H1 (cell line): ENCODE measurements around the gene MYCBP2. TPM values are rescaled to one million over a fixed set of nuclear protein-coding genes. Genes with fewer than 3 reads are reported as not detected.

Experiments used
- CTCF ChIA-PET: fragments of 300-600 bp; sonication (Branson Sonifier 250); formaldehyde crosslinking; loops from one replicate; lab custom pipeline; 2021; ENCODE audit not compliant: partially characterized antibody; lab: Charles Lee
- POLR2A ChIA-PET: fragments of 300-600 bp; sonication (Branson Sonifier 250); formaldehyde crosslinking; loops from one replicate; lab custom pipeline; 2021; ENCODE audit warnings: inconsistent platforms; ENCODE audit not compliant: partially characterized antibody; lab: Charles Lee
- DNase-seq, 2 experiments: peaks; one replicate each; pipeline versions ENCODE4 v3.0.0 to v3.0.0-alpha.2; 2010 to 2022; ENCODE audit warnings: low spot score in 2 of 2, low read depth in 1 of 2, mixed read lengths in 1 of 2
- FAIRE-seq: peaks from 2 replicates; lab custom pipeline; 2011; peaks lifted over from hg19 to GRCh38; lab: Jason Lieb, UNC
- H2AFZ ChIP-seq: 2 replicates; pipeline ENCODE4 v1.8.1; 2012; ENCODE audit warnings: low read length, inconsistent platforms
- H2AK5ac ChIP-seq: 2 replicates; pipeline ENCODE4 v1.6.1; 2013; ENCODE audit warnings: low read depth, low read length
- H2BK120ac ChIP-seq: replicated peaks from 2 replicates; pipeline ENCODE3; 2013; ENCODE audit warnings: low read depth, low read length, inconsistent platforms
- H2BK12ac ChIP-seq: 2 replicates; pipeline ENCODE4 v1.6.1; 2013; ENCODE audit warnings: low read depth, low read length
- H2BK15ac ChIP-seq: 2 replicates; pipeline ENCODE4 v1.6.1; 2013; ENCODE audit warnings: low read length
- H2BK20ac ChIP-seq: 2 replicates; pipeline ENCODE4 v1.6.1; 2013; ENCODE audit warnings: low read length
- H2BK5ac ChIP-seq: 2 replicates; pipeline ENCODE4 v1.6.1; 2013; ENCODE audit warnings: low read depth, low read length
- H3K14ac ChIP-seq: 2 replicates; pipeline ENCODE4 v1.6.1; 2013; ENCODE audit warnings: inconsistent platforms; ENCODE audit not compliant: insufficient read length
- H3K18ac ChIP-seq: 2 replicates; pipeline ENCODE4 v1.6.1; 2013; ENCODE audit warnings: low read length; ENCODE audit errors: extremely low read depth
- H3K23ac ChIP-seq: 2 replicates; pipeline ENCODE4 v1.6.1; 2013; ENCODE audit warnings: inconsistent platforms; ENCODE audit not compliant: insufficient read length
- H3K23me2 ChIP-seq: 2 replicates; pipeline ENCODE4 v1.6.1; 2013; ENCODE audit warnings: low read depth, low read length
- H3K27ac ChIP-seq: 2 replicates; pipeline ENCODE4 v1.6.1; 2011; ENCODE audit warnings: low read depth, low read length, inconsistent platforms
- H3K27me3 ChIP-seq, 4 experiments: replicated peaks in 1 of 4; 1 replicate in 1 of 4; 2 replicates in 3 of 4; pipeline versions ENCODE4 v1.6.1 to v1.8.1; 2011 to 2013; ENCODE audit warnings: low read length in 3 of 4, mild to moderate bottlenecking in 3 of 4, inconsistent platforms in 2 of 4, mixed read lengths in 2 of 4, moderate library complexity in 1 of 4; ENCODE audit not compliant: control insufficient read depth in 3 of 4, insufficient read depth in 3 of 4; ENCODE audit errors: extremely low read depth in 1 of 4
- H3K36me3 ChIP-seq, 4 experiments: 2 replicates each; pipeline versions ENCODE4 v1.6.1 to v1.8.1; 2011 to 2013; ENCODE audit warnings: mild to moderate bottlenecking in 4 of 4, low read length in 3 of 4, moderate library complexity in 2 of 4, control low read depth in 1 of 4, inconsistent platforms in 1 of 4; ENCODE audit not compliant: insufficient read depth in 4 of 4, control insufficient read depth in 2 of 4
- H3K4ac ChIP-seq: replicated peaks from 2 replicates; pipeline ENCODE3; 2013; ENCODE audit warnings: low read length, low read depth, mixed read lengths, inconsistent platforms; ENCODE audit not compliant: insufficient read length
- H3K4me1 ChIP-seq, 4 experiments: replicated peaks in 1 of 4; 1 replicate in 1 of 4; 2 replicates in 3 of 4; pipeline versions ENCODE4 v1.6.1 to v1.8.1; 2011 to 2013; ENCODE audit warnings: low read length in 3 of 4, inconsistent platforms in 2 of 4, mixed read lengths in 1 of 4; ENCODE audit not compliant: insufficient read depth in 4 of 4, control insufficient read depth in 3 of 4
- H3K4me2 ChIP-seq, 2 experiments: 2 replicates each; pipeline versions ENCODE4 v1.6.1 to v1.8.1; 2011 to 2013; ENCODE audit warnings: low read depth in 2 of 2, low read length in 2 of 2, control low read depth in 1 of 2, inconsistent platforms in 1 of 2, mild to moderate bottlenecking in 1 of 2; ENCODE audit not compliant: insufficient read depth in 1 of 2
- H3K4me3 ChIP-seq, 4 experiments: fragments of 200-600, 300-600 bp in 1 of 4; sonication (generic), shearing (Covaris generic), sonication (Bioruptor Twin) in 1 of 4; 2 replicates each; pipeline versions ENCODE4 v1.5.1 to v1.8.1; 2011 to 2016; ENCODE audit warnings: low read length in 4 of 4, low read depth in 3 of 4, control low read depth in 2 of 4, inconsistent platforms in 2 of 4, mild to moderate bottlenecking in 2 of 4, mixed read lengths in 1 of 4, moderate library complexity in 1 of 4; ENCODE audit not compliant: insufficient read depth in 2 of 4; ENCODE audit errors: extremely low read depth in 1 of 4
- H3K56ac ChIP-seq: replicated peaks from 2 replicates; pipeline ENCODE3; 2013; ENCODE audit warnings: low read depth, mild to moderate bottlenecking, mixed read lengths, low read length, inconsistent platforms; ENCODE audit not compliant: insufficient read length
- H3K79me1 ChIP-seq: 2 replicates; pipeline ENCODE4 v1.6.1; 2013; ENCODE audit warnings: low read depth, low read length, control low read depth
- H3K79me2 ChIP-seq, 2 experiments: 2 replicates each; pipeline versions ENCODE4 v1.6.1 to v1.8.1; 2012 to 2013; ENCODE audit warnings: low read length in 2 of 2, mild to moderate bottlenecking in 2 of 2, inconsistent platforms in 1 of 2; ENCODE audit not compliant: insufficient read depth in 2 of 2, control insufficient read depth in 1 of 2
- H3K9ac ChIP-seq, 4 experiments: replicated peaks in 1 of 4; 1 replicate in 1 of 4; 2 replicates in 3 of 4; pipeline versions ENCODE4 v1.6.1 to v1.8.1; 2011 to 2013; ENCODE audit warnings: low read depth in 3 of 4, low read length in 3 of 4, control low read depth in 2 of 4, mild to moderate bottlenecking in 2 of 4, moderate library complexity in 2 of 4, inconsistent platforms in 1 of 4; ENCODE audit errors: extremely low read depth in 1 of 4
- H3K9me3 ChIP-seq, 2 experiments: 2 replicates each; pipeline versions ENCODE4 v1.6.1 to v1.8.1; 2012 to 2013; ENCODE audit warnings: mild to moderate bottlenecking in 2 of 2, moderate library complexity in 2 of 2, control low read depth in 1 of 2, inconsistent platforms in 1 of 2, low read depth in 1 of 2, low read length in 1 of 2, mixed read lengths in 1 of 2; ENCODE audit not compliant: insufficient read depth in 2 of 2
- H4K20me1 ChIP-seq, 2 experiments: replicated peaks in 1 of 2; 2 replicates each; pipeline versions ENCODE3 to v1.8.1; 2011 to 2013; ENCODE audit warnings: inconsistent platforms in 2 of 2, low read length in 2 of 2, mild to moderate bottlenecking in 1 of 2; ENCODE audit not compliant: insufficient read depth in 2 of 2, control insufficient read depth in 1 of 2
- H4K5ac ChIP-seq: 2 replicates; pipeline ENCODE4 v1.6.1; 2013; ENCODE audit warnings: low read length, low read depth, mixed read lengths, inconsistent platforms; ENCODE audit not compliant: insufficient read length
- H4K8ac ChIP-seq: 2 replicates; pipeline ENCODE4 v1.8.0; 2013; ENCODE audit warnings: mild to moderate bottlenecking, moderate library complexity, low read length, inconsistent platforms; ENCODE audit not compliant: insufficient read depth; ENCODE audit errors: extremely low read depth
- H4K91ac ChIP-seq: replicated peaks from 2 replicates; pipeline ENCODE3; 2013; ENCODE audit warnings: low read length, mixed read lengths, inconsistent platforms; ENCODE audit not compliant: insufficient read length
- BCL11A ChIP-seq, 2 experiments: IDR thresholded peaks; one replicate each; pipeline ENCODE4 v1.6.1; 2011; ENCODE audit warnings: low read depth in 2 of 2, low read length in 2 of 2, mild to moderate bottlenecking in 2 of 2
- CEBPB ChIP-seq: IDR thresholded peaks from 2 replicates; pipeline ENCODE4 v1.6.1; 2012; ENCODE audit warnings: low read depth, low read length
- GABPA ChIP-seq: IDR thresholded peaks from 2 replicates; pipeline ENCODE4 v1.6.1; 2011; ENCODE audit warnings: mild to moderate bottlenecking, low read length, moderate library complexity, borderline replicate concordance; ENCODE audit not compliant: insufficient read depth
- HDAC2 ChIP-seq, 2 experiments: fragments of 300-600 bp in 1 of 2; sonication (generic) in 1 of 2; IDR thresholded peaks; 2 replicates each; pipeline ENCODE4 v1.6.1; 2011 to 2012; ENCODE audit warnings: low read depth in 2 of 2, low read length in 2 of 2, mild to moderate bottlenecking in 2 of 2, moderate library complexity in 2 of 2, borderline replicate concordance in 1 of 2, inconsistent platforms in 1 of 2
- JUN ChIP-seq: IDR thresholded peaks from 2 replicates; pipeline ENCODE4 v1.6.1; 2011; ENCODE audit warnings: low read depth, mild to moderate bottlenecking, improper control_type of control experiment, low read length
- POLR2AphosphoS5 ChIP-seq: IDR thresholded peaks from 2 replicates; pipeline ENCODE4 v1.6.1; 2011; ENCODE audit warnings: low read depth, low read length
- RAD21 ChIP-seq, 2 experiments: IDR thresholded peaks in 1 of 2; conservative IDR thresholded peaks in 1 of 2; 2 replicates each; pipeline ENCODE4 v1.6.1; 2011; ENCODE audit warnings: low read depth in 2 of 2, low read length in 2 of 2, improper control_type of control experiment in 1 of 2, inconsistent platforms in 1 of 2, mild to moderate bottlenecking in 1 of 2, moderate library complexity in 1 of 2
- RFX5 ChIP-seq: IDR thresholded peaks from 2 replicates; pipeline ENCODE4 v1.6.1; 2011; ENCODE audit warnings: low read depth, low read length, improper control_type of control experiment, borderline replicate concordance
- SRF ChIP-seq: IDR thresholded peaks from 2 replicates; pipeline ENCODE4 v1.6.1; 2011; ENCODE audit warnings: mild to moderate bottlenecking, low read depth, low read length, moderate library complexity
- TBP ChIP-seq: IDR thresholded peaks from 2 replicates; pipeline ENCODE4 v1.6.1; 2011; ENCODE audit warnings: low read depth, low read length, improper control_type of control experiment
- WGBS, 2 experiments: shearing (Covaris generic) in 1 of 2; methylation state at CpG; one replicate each; pipeline versions ENCODE4 v1.1.6 to v1.1.7; 2013 to 2015; ENCODE audit warnings: low lambda C conversion rate in 2 of 2, mixed read lengths in 2 of 2, inconsistent platforms in 1 of 2, low coverage in 1 of 2, missing lambda C conversion rate in 1 of 2; ENCODE audit not compliant: insufficient replicate concordance in 2 of 2, insufficient coverage in 1 of 2, insufficient read length in 1 of 2; ENCODE audit errors: extremely low coverage in 1 of 2, missing lambda C conversion rate in 1 of 2; 5-methylcytosine and 5-hydroxymethylcytosine counted together
- polyA plus RNA-seq, 7 experiments: library from polyadenylated mRNA; depleted of rRNA in 3 of 7; stranded (reverse) in 5 of 7; unstranded in 2 of 7; fragments of >200 nt in 5 of 7; fragments of 200-250 nt in 2 of 7; gene quantifications; 1 replicate in 5 of 7; 2 replicates in 1 of 7; 4 replicates in 1 of 7; pipeline versions ENCODE4 v1.2.1 to v1.2.3, GENCODE V29; 2011 to 2013; ENCODE audit warnings: missing spikeins in 2 of 7, mixed read lengths in 2 of 7
- total RNA-seq: library from RNA; stranded (reverse); fragmentation: NEBNext Ultra II Directional; extraction: Animal tissue kit (Norgen Biotek cat#: 25700); gene quantifications from 2 replicates; pipeline ENCODE4 v1.2.1, GENCODE V29; 2021

MYCBP2 gene
- total and polyA plus RNA-seq, 2 of the 8 experiments (the other 6 are each of a cell fraction or from before 2014, with no cell fraction given), result 19.0 to 52.1 TPM

- H2BK120ac ChIP-seq, result no peak overlapping the region
- no peaks in the 10 kb centered on the region for H3K79me1 ChIP-seq
- no peak overlapping the region for H2BK12ac ChIP-seq
- 93% methylated on average over 5 of the region's 5 CpGs; no CpG with 5 or more reads in 1 of the 2 experiments for WGBS, 2 experiments
- H3K23me2 ChIP-seq, result no peaks in the 10 kb centered on the region
- H2BK20ac ChIP-seq, result no peak overlapping the region
- no peaks in the 10 kb centered on the region; a peak in 1 of 4 replicates for H3K9me3 ChIP-seq
- TF ChIP-seq CEBPB (no peak), BCL11A (IDR thresholded peaks at IDR 0.05; ENCODE audit: low read depth in 2 of 2, low read length in 2 of 2) (no peak), SRF (no peak), RAD21 (IDR thresholded peaks at IDR 0.05 in 1 of 2, conservative IDR thresholded peaks at IDR 0.05 in 1 of 2; ENCODE audit: low read depth in 2 of 2, low read length in 2 of 2) (no peak), GABPA (no peak), POLR2AphosphoS5 (no peak), RFX5 (no peak), HDAC2 (IDR thresholded peaks at IDR 0.05; ENCODE audit: borderline replicate concordance in 1 of 2, low read depth in 2 of 2, low read length in 2 of 2) (no peak), TBP (no peak), JUN (no peak)
- H3K36me3 ChIP-seq, result peaks cover 0 to 30% (median 11%) of the 10 kb centered on the region in 4 experiments; a peak in 5 of 8 replicates
- no peak overlapping the region for H2AFZ ChIP-seq
- H4K5ac ChIP-seq, result no peak overlapping the region
- no peaks in the 10 kb centered on the region for H3K4me1 ChIP-seq
- no peak overlapping the region for H3K9ac ChIP-seq
- H4K8ac ChIP-seq, result no peak overlapping the region
- no peak overlapping the region for H3K56ac ChIP-seq
- ChIA-PET CTCF (no interaction called here), POLR2A (no interaction called here)
- no peak overlapping the region for H3K23ac ChIP-seq
- no peak overlapping the region for H3K18ac ChIP-seq
- H4K91ac ChIP-seq, result no peak overlapping the region
- no peak overlapping the region for H2BK5ac ChIP-seq
- no peak overlapping the region for H2BK15ac ChIP-seq
- H3K27me3 ChIP-seq, result no peaks in the 10 kb centered on the region
- no peak overlapping the region for H3K4me3 ChIP-seq
- FAIRE-seq (no peak), DNase-seq (no peak)
- H3K14ac ChIP-seq, result no peak overlapping the region
- H3K27ac ChIP-seq, result no peak overlapping the region
- H3K4ac ChIP-seq, result no peak overlapping the region
- H2AK5ac ChIP-seq, result no peak overlapping the region
- no peaks in the 10 kb centered on the region for H4K20me1 ChIP-seq
- H3K79me2 ChIP-seq, result no peaks in the 10 kb centered on the region
- no peak overlapping the region for H3K4me2 ChIP-seq
These were observed 261.3 kb downstream of the MYCBP2 start for GRCh38 chr13:77065461-77066147.
